ENCODE data around the gene PODXL2.

PODXL2 gene

GRCh38 chr3:127712461-127712860 lies 83.5 kb downstream of the PODXL2 start:
- no peak overlapping the region for H3K27ac Mint-ChIP-seq
- peaks cover 3% of the 10 kb centered on the region for H3K27me3 Mint-ChIP-seq
- DNase-seq: no peak
- no peaks in the 10 kb centered on the region for H3K9me3 Mint-ChIP-seq
- no peaks in the 10 kb centered on the region for H3K36me3 Mint-ChIP-seq (ENCODE audit: low read depth)
- H3K4me1 Mint-ChIP-seq (ENCODE audit: low read depth): no peaks in the 10 kb centered on the region
- H3K4me3 Mint-ChIP-seq: no peak overlapping the region

- no peaks in the 10 kb centered on the region for H3K9me3 Mint-ChIP-seq
- DNase-seq: no peak
- H3K4me1 Mint-ChIP-seq (ENCODE audit: low read depth): no peaks in the 10 kb centered on the region
- no peak overlapping the region for H3K27ac Mint-ChIP-seq
- peaks cover 3% of the 10 kb centered on the region for H3K27me3 Mint-ChIP-seq
- no peak overlapping the region for H3K4me3 Mint-ChIP-seq
- H3K36me3 Mint-ChIP-seq (ENCODE audit: low read depth): no peaks in the 10 kb centered on the region
Measured at GRCh38 chr3:127712881-127713771, 84.1 kb downstream of the PODXL2 start.

GRCh38 chr3:127714125-127714571 lies 85.2 kb downstream of the PODXL2 start:
- peaks cover 3% of the 10 kb centered on the region for H3K27me3 Mint-ChIP-seq
- no peak overlapping the region for H3K27ac Mint-ChIP-seq
- no peaks in the 10 kb centered on the region for H3K4me1 Mint-ChIP-seq (ENCODE audit: low read depth)
- H3K9me3 Mint-ChIP-seq: no peaks in the 10 kb centered on the region
- H3K4me3 Mint-ChIP-seq: no peak overlapping the region
- no peak for DNase-seq
- H3K36me3 Mint-ChIP-seq (ENCODE audit: low read depth): no peaks in the 10 kb centered on the region

- H3K4me1 Mint-ChIP-seq (ENCODE audit: low read depth): no peaks in the 10 kb centered on the region
- H3K27me3 Mint-ChIP-seq: peaks cover 3% of the 10 kb centered on the region
Measured at GRCh38 chr3:127714866-127715265, 85.9 kb downstream of the PODXL2 start.

GRCh38 chr3:127715532-127715931 lies 86.5 kb downstream of the PODXL2 start:
- H3K9me3 Mint-ChIP-seq: no peaks in the 10 kb centered on the region

More at GRCh38 chr3:127714866-127715265, 85.9 kb downstream of the PODXL2 start:
- Mint-ChIP-seq H3K27ac (no peak overlapping the region), H3K4me3 (no peak overlapping the region), H3K36me3 (ENCODE audit: low read depth) (no peaks in the 10 kb centered on the region), H3K9me3 (no peaks in the 10 kb centered on the region)
- no peak for DNase-seq

GRCh38 chr3:127716384-127716783 lies 87.4 kb downstream of the PODXL2 start:
- H3K4me1 Mint-ChIP-seq (ENCODE audit: low read depth): no peaks in the 10 kb centered on the region
- H3K27ac Mint-ChIP-seq: no peak overlapping the region
- DNase-seq: no peak
- H3K27me3 Mint-ChIP-seq: peaks cover 3% of the 10 kb centered on the region
- no peaks in the 10 kb centered on the region for H3K9me3 Mint-ChIP-seq
- H3K4me3 Mint-ChIP-seq: no peak overlapping the region
- H3K36me3 Mint-ChIP-seq (ENCODE audit: low read depth): no peaks in the 10 kb centered on the region

More at GRCh38 chr3:127715532-127715931, 86.5 kb downstream of the PODXL2 start:
- Mint-ChIP-seq H3K36me3 (ENCODE audit: low read depth) (no peaks in the 10 kb centered on the region), H3K27ac (no peak overlapping the region), H3K4me1 (ENCODE audit: low read depth) (no peaks in the 10 kb centered on the region), H3K4me3 (no peak overlapping the region), H3K27me3 (peaks cover 3% of the 10 kb centered on the region)
- no peak for DNase-seq

- H3K36me3 Mint-ChIP-seq (ENCODE audit: low read depth): no peaks in the 10 kb centered on the region
- no peak overlapping the region for H3K4me3 Mint-ChIP-seq
- H3K9me3 Mint-ChIP-seq: no peaks in the 10 kb centered on the region
- H3K4me1 Mint-ChIP-seq (ENCODE audit: low read depth): no peaks in the 10 kb centered on the region
- H3K27ac Mint-ChIP-seq: no peak overlapping the region
- no peak for DNase-seq
- peaks cover 3% of the 10 kb centered on the region for H3K27me3 Mint-ChIP-seq
Measured at GRCh38 chr3:127717357-127718244, 88.6 kb downstream of the PODXL2 start.

- H3K4me3 Mint-ChIP-seq: no peak overlapping the region
- H3K4me1 Mint-ChIP-seq (ENCODE audit: low read depth): no peaks in the 10 kb centered on the region
- no peak overlapping the region for H3K27ac Mint-ChIP-seq
- no peaks in the 10 kb centered on the region for H3K9me3 Mint-ChIP-seq
- peaks cover 3% of the 10 kb centered on the region for H3K27me3 Mint-ChIP-seq
- no peaks in the 10 kb centered on the region for H3K36me3 Mint-ChIP-seq (ENCODE audit: low read depth)
- DNase-seq: no peak
Measured at GRCh38 chr3:127718245-127718915, 89.4 kb downstream of the PODXL2 start.

GRCh38 chr3:127718916-127719290 lies 89.9 kb downstream of the PODXL2 start:
- Mint-ChIP-seq H3K4me1 (ENCODE audit: low read depth) (no peaks in the 10 kb centered on the region), H3K9me3 (no peaks in the 10 kb centered on the region), H3K36me3 (ENCODE audit: low read depth) (no peaks in the 10 kb centered on the region), H3K27me3 (peaks cover 3% of the 10 kb centered on the region), H3K4me3 (no peak overlapping the region), H3K27ac (no peak overlapping the region)
- DNase-seq: no peak

GRCh38 chr3:127719369-127719768 lies 90.4 kb downstream of the PODXL2 start:
- Mint-ChIP-seq H3K27ac (no peak overlapping the region), H3K4me3 (no peak overlapping the region), H3K36me3 (ENCODE audit: low read depth) (no peaks in the 10 kb centered on the region), H3K27me3 (peaks cover 3% of the 10 kb centered on the region), H3K4me1 (ENCODE audit: low read depth) (no peaks in the 10 kb centered on the region), H3K9me3 (no peaks in the 10 kb centered on the region)
- no peak for DNase-seq

- peaks cover 3% of the 10 kb centered on the region for H3K27me3 Mint-ChIP-seq
- H3K27ac Mint-ChIP-seq: no peak overlapping the region
- no peak for DNase-seq
- no peaks in the 10 kb centered on the region for H3K9me3 Mint-ChIP-seq
- no peaks in the 10 kb centered on the region for H3K36me3 Mint-ChIP-seq (ENCODE audit: low read depth)
- H3K4me1 Mint-ChIP-seq (ENCODE audit: low read depth): no peaks in the 10 kb centered on the region
- no peak overlapping the region for H3K4me3 Mint-ChIP-seq
Measured at GRCh38 chr3:127720161-127720823, 91.3 kb downstream of the PODXL2 start.

GRCh38 chr3:127720985-127721935 lies 92.3 kb downstream of the PODXL2 start:
- Mint-ChIP-seq H3K9me3 (no peaks in the 10 kb centered on the region), H3K4me3 (no peak overlapping the region), H3K36me3 (ENCODE audit: low read depth) (no peaks in the 10 kb centered on the region), H3K27ac (no peak overlapping the region), H3K27me3 (no peaks in the 10 kb centered on the region), H3K4me1 (ENCODE audit: low read depth) (no peaks in the 10 kb centered on the region)
- DNase-seq: no peak

- Mint-ChIP-seq H3K36me3 (ENCODE audit: low read depth) (no peaks in the 10 kb centered on the region), H3K27ac (no peak overlapping the region), H3K4me3 (no peak overlapping the region), H3K4me1 (ENCODE audit: low read depth) (no peaks in the 10 kb centered on the region), H3K27me3 (no peaks in the 10 kb centered on the region), H3K9me3 (no peaks in the 10 kb centered on the region)
- DNase-seq: no peak
Measured at GRCh38 chr3:127722091-127722784, 93.3 kb downstream of the PODXL2 start.

Measured in activated T-cell treated with anti-CD3 and anti-CD28 coated beads, Interleukin-2, amount 50 U/mL, for 24 hours (primary cell).